PC-3 (cell line): ENCODE results near the gene RNF222.
"Not testable (repeated sequence)": the region's sequence is repeated elsewhere in the genome, so short reads cannot be mapped to it uniquely, and the experiment has no call there.

ENCODE experiments used
- EZH2phosphoT487 ChIP-seq: fragments of 300-600 bp; sonication (generic); IDR thresholded peaks from 2 replicates; pipeline ENCODE4 v1.6.1; 2018; ENCODE audit warnings: mild to moderate bottlenecking, antibody characterized with exemption, low read length, borderline replicate concordance
- TF ChIP-seq, protein P1 (sequence below): fragments of 300-600 bp; sonication (generic); conservative IDR thresholded peaks from 2 replicates; pipeline ENCODE4 v1.5.1; 2017; ENCODE audit warnings: antibody characterized with exemption, low read depth, mild to moderate bottlenecking, low read length

DNA sequence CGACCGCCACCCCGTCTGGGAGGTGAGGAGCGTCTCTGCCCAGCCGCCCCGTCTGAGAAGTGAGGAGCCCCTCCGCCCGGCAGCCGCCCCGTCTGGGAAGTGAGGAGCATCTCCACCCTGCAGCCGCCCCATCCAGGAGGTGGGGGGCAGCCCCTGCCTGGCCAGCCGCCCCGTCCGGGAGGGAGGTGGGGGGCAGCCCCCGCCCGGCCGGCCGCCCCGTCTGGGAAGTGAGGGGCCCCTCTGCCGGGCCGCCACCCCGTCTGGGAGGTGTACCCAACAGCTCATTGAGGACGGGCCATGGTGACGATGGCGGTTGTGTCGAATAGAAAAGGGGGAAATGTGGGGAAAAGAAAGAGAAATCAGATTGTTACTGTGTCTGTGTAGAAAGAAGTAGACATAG lies 23.8 kb downstream of the RNF222 start:
- TF ChIP-seq, protein P1, sequence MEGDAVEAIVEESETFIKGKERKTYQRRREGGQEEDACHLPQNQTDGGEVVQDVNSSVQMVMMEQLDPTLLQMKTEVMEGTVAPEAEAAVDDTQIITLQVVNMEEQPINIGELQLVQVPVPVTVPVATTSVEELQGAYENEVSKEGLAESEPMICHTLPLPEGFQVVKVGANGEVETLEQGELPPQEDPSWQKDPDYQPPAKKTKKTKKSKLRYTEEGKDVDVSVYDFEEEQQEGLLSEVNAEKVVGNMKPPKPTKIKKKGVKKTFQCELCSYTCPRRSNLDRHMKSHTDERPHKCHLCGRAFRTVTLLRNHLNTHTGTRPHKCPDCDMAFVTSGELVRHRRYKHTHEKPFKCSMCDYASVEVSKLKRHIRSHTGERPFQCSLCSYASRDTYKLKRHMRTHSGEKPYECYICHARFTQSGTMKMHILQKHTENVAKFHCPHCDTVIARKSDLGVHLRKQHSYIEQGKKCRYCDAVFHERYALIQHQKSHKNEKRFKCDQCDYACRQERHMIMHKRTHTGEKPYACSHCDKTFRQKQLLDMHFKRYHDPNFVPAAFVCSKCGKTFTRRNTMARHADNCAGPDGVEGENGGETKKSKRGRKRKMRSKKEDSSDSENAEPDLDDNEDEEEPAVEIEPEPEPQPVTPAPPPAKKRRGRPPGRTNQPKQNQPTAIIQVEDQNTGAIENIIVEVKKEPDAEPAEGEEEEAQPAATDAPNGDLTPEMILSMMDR = not testable (repeated sequence)
- TF ChIP-seq EZH2phosphoT487 = not testable (repeated sequence)
